Neural progenitor cell (in vitro differentiated cells): Measurements from ENCODE around the gene SLC35B4.

Experiments
- EZH2 ChIP-seq: fragments of 200-600 bp; sonication (generic); IDR thresholded peaks from 2 replicates; pipeline ENCODE4 v1.6.1; 2017; ENCODE audit warnings: antibody characterized with exemption, mild to moderate bottlenecking, moderate library complexity
- EZH2phosphoT487 ChIP-seq: fragments of 200-600 bp; sonication (generic); IDR thresholded peaks from 2 replicates; pipeline ENCODE4 v1.6.1; 2017; ENCODE audit warnings: antibody characterized with exemption

DNA sequence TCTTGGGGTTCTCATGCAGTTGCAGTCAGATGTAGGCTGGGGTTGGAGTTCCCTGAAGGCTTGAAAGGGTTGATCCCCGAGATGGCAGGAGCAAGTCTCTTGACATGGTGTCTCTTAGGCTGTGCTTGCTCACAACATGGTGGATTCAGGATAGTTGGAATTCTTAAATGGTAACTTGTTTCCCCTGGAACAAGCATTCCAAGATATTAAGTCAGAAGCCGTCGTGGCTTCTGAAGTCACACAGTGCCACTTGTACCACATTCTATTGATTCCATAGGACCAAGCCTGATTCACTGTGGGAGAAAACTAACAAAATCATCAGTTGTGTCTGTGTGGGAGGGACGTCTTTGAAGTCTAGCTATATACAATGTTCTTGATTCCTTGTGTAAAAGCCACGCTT, 3.5 kb upstream of the SLC35B4 start:
- TF ChIP-seq EZH2 (no peak), EZH2phosphoT487 (no peak)
